IPS-20b (cell line): Measurements from ENCODE around the gene CPNE6.
A peak's percentile ranks its signal among the peaks of the same experiment; 100 is the strongest.

Experiments used
- H3K27ac ChIP-seq: one replicate; pipeline ENCODE4 v1.5.1; 2013; ENCODE audit warnings: low read length
- H3K27me3 ChIP-seq: 2 replicates; pipeline ENCODE4 v1.6.1; 2013; ENCODE audit warnings: mild to moderate bottlenecking, low read length, inconsistent platforms; ENCODE audit not compliant: insufficient read depth
- H3K36me3 ChIP-seq: 2 replicates; pipeline ENCODE4 v1.6.1; 2013; ENCODE audit warnings: low read depth, mild to moderate bottlenecking, inconsistent platforms, low read length, moderate library complexity; ENCODE audit not compliant: insufficient read depth
- H3K4me1 ChIP-seq: 2 replicates; pipeline ENCODE4 v1.6.1; 2013; ENCODE audit warnings: mild to moderate bottlenecking, control low read depth, inconsistent platforms, low read length, moderate library complexity; ENCODE audit not compliant: insufficient read depth
- H3K4me3 ChIP-seq: 2 replicates; pipeline ENCODE4 v1.5.1; 2013; ENCODE audit warnings: mild to moderate bottlenecking, low read length, inconsistent platforms
- H3K9ac ChIP-seq: 2 replicates; pipeline ENCODE4 v1.6.1; 2013; ENCODE audit warnings: low read depth, mild to moderate bottlenecking, inconsistent platforms, low read length, moderate library complexity
- H3K9me3 ChIP-seq: 2 replicates; pipeline ENCODE4 v1.6.1; 2013; ENCODE audit warnings: mild to moderate bottlenecking, low read depth, low read length, inconsistent platforms; ENCODE audit not compliant: insufficient read depth

The CPNE6 gene

GRCh38 chr14:24082411-24083080 lies 11.2 kb downstream of the CPNE6 start:
- Histone ChIP-seq H3K4me3 (no peak overlapping the region), H3K4me1 (peaks cover 14% of the 10 kb centered on the region; the same call in 1 of the 2 replicates)

GRCh38 chr14:24083462-24083861 lies 12.1 kb downstream of the CPNE6 start:
- no peaks in the 10 kb centered on the region for H3K36me3 ChIP-seq
- H3K27me3 ChIP-seq = peaks cover 44% of the 10 kb centered on the region
- no peaks in the 10 kb centered on the region for H3K9me3 ChIP-seq
- H3K4me3 ChIP-seq = no peak overlapping the region
- H3K9ac ChIP-seq = no peak overlapping the region
- H3K4me1 ChIP-seq = peaks cover 14% of the 10 kb centered on the region; the same call in 1 of the 2 replicates
- H3K27ac ChIP-seq = no peak overlapping the region

More at GRCh38 chr14:24082411-24083080, 11.2 kb downstream of the CPNE6 start:
- peaks cover 44% of the 10 kb centered on the region for H3K27me3 ChIP-seq
- H3K9ac ChIP-seq = no peak overlapping the region; the same call in 1 of the 2 replicates
- H3K36me3 ChIP-seq = no peaks in the 10 kb centered on the region
- H3K9me3 ChIP-seq = no peaks in the 10 kb centered on the region
- no peak overlapping the region for H3K27ac ChIP-seq

- H3K27me3 ChIP-seq = peaks cover 44% of the 10 kb centered on the region
- H3K9ac ChIP-seq = no peak overlapping the region
- no peak overlapping the region for H3K4me3 ChIP-seq
- no peaks in the 10 kb centered on the region for H3K9me3 ChIP-seq
- no peak overlapping the region for H3K27ac ChIP-seq
- H3K36me3 ChIP-seq = no peaks in the 10 kb centered on the region
- peaks cover 14% of the 10 kb centered on the region; the same call in 1 of the 2 replicates for H3K4me1 ChIP-seq
These were observed 13.1 kb downstream of the CPNE6 start for GRCh38 chr14:24084440-24084839.

GRCh38 chr14:24085215-24085614 lies 13.9 kb downstream of the CPNE6 start:
- Histone ChIP-seq H3K9me3 (no peaks in the 10 kb centered on the region), H3K27me3 (peaks cover 37% of the 10 kb centered on the region), H3K4me1 (peaks cover 9% of the 10 kb centered on the region; the same call in 1 of the 2 replicates), H3K9ac (no peak overlapping the region), H3K36me3 (no peaks in the 10 kb centered on the region), H3K27ac (no peak overlapping the region), H3K4me3 (no peak overlapping the region)

- Histone ChIP-seq H3K4me3 (no peak overlapping the region), H3K27me3 (peaks cover 27% of the 10 kb centered on the region), H3K9me3 (no peaks in the 10 kb centered on the region), H3K36me3 (no peaks in the 10 kb centered on the region), H3K9ac (no peak overlapping the region), H3K27ac (no peak overlapping the region), H3K4me1 (peaks cover 3% of the 10 kb centered on the region; the same call in 1 of the 2 replicates)
These were observed 15.0 kb downstream of the CPNE6 start for GRCh38 chr14:24086193-24086955.

- H3K27me3 ChIP-seq = peaks cover 22% of the 10 kb centered on the region
- H3K27ac ChIP-seq = no peak overlapping the region
- H3K4me1 ChIP-seq = peaks cover 2% of the 10 kb centered on the region; the same call in 1 of the 2 replicates
- H3K4me3 ChIP-seq = no peak overlapping the region
- H3K9ac ChIP-seq = no peak overlapping the region
- H3K36me3 ChIP-seq = no peaks in the 10 kb centered on the region
- H3K9me3 ChIP-seq = no peaks in the 10 kb centered on the region
These were observed 15.6 kb downstream of the CPNE6 start for GRCh38 chr14:24087004-24087403.

GRCh38 chr14:24088095-24088494 lies 16.7 kb downstream of the CPNE6 start:
- Histone ChIP-seq H3K27me3 (peaks cover 19% of the 10 kb centered on the region), H3K4me1 (no peaks in the 10 kb centered on the region; the same call in 1 of the 2 replicates), H3K4me3 (no peak overlapping the region), H3K36me3 (no peaks in the 10 kb centered on the region), H3K9ac (no peak overlapping the region), H3K9me3 (no peaks in the 10 kb centered on the region), H3K27ac (no peak overlapping the region)

- Histone ChIP-seq H3K4me1 (peaks cover 3% of the 10 kb centered on the region; the same call in 1 of the 2 replicates), H3K4me3 (no peak overlapping the region), H3K27ac (no peak overlapping the region), H3K9ac (no peak overlapping the region), H3K9me3 (no peaks in the 10 kb centered on the region), H3K36me3 (no peaks in the 10 kb centered on the region), H3K27me3 (peaks cover 8% of the 10 kb centered on the region)
These were observed 18.5 kb downstream of the CPNE6 start for GRCh38 chr14:24089890-24090289.

GRCh38 chr14:24092110-24092504 lies 20.7 kb downstream of the CPNE6 start:
- H3K27ac ChIP-seq = no peak overlapping the region
- peaks cover 8% of the 10 kb centered on the region for H3K27me3 ChIP-seq
- H3K4me3 ChIP-seq = no peak overlapping the region
- peaks cover 8% of the 10 kb centered on the region; the same call in 1 of the 2 replicates for H3K4me1 ChIP-seq
- H3K9me3 ChIP-seq = no peaks in the 10 kb centered on the region
- H3K9ac ChIP-seq = no peak overlapping the region
- H3K36me3 ChIP-seq = peaks cover 7% of the 10 kb centered on the region

- no peak overlapping the region for H3K27ac ChIP-seq
- H3K9ac ChIP-seq = peak overlapping the region; percentile 87; the same call in 1 of the 2 replicates
- H3K36me3 ChIP-seq = peaks cover 8% of the 10 kb centered on the region
- H3K27me3 ChIP-seq = peaks cover 8% of the 10 kb centered on the region
- H3K4me3 ChIP-seq = no peak overlapping the region
- no peaks in the 10 kb centered on the region for H3K9me3 ChIP-seq
- peaks cover 8% of the 10 kb centered on the region; the same call in 1 of the 2 replicates for H3K4me1 ChIP-seq
These were observed 21.3 kb downstream of the CPNE6 start for GRCh38 chr14:24092505-24093206.

- Histone ChIP-seq H3K4me3 (peak overlapping the region; percentile 56; the same call in 1 of the 2 replicates), H3K27me3 (peaks cover 8% of the 10 kb centered on the region), H3K9ac (peak overlapping the region; percentile 87)
These were observed 22.0 kb downstream of the CPNE6 start for GRCh38 chr14:24093207-24093900.

More at GRCh38 chr14:24093207-24093900, 22.0 kb downstream of the CPNE6 start:
- no peaks in the 10 kb centered on the region for H3K9me3 ChIP-seq
- H3K4me1 ChIP-seq = peaks cover 8% of the 10 kb centered on the region; the same call in 1 of the 2 replicates
- H3K36me3 ChIP-seq = peaks cover 15% of the 10 kb centered on the region
- H3K27ac ChIP-seq = peak overlapping the region; percentile 93
